Amniotic stem cell (primary cell): ENCODE measurements around the gene PREX1.

ENCODE experiments used
- DNase-seq: peaks from one replicate; lab custom pipeline; 2025; lab: John Stamatoyannopoulos, UW

The PREX1 gene

GRCh38 chr20:48619126-48620101 lies 208.4 kb downstream of the PREX1 start:
- no peak for DNase-seq

- DNase-seq: no peak
Measured at GRCh38 chr20:48618631-48619030, 209.2 kb downstream of the PREX1 start.

- DNase-seq: no peak
Measured at GRCh38 chr20:48618052-48618451, 209.7 kb downstream of the PREX1 start.

- no peak for DNase-seq
Measured at GRCh38 chr20:48617481-48617880, 210.3 kb downstream of the PREX1 start.

GRCh38 chr20:48616481-48616880 lies 211.3 kb downstream of the PREX1 start:
- DNase-seq: no peak

- no peak for DNase-seq
Measured at GRCh38 chr20:48615871-48616270, 211.9 kb downstream of the PREX1 start.

GRCh38 chr20:48614593-48615274 lies 213.1 kb downstream of the PREX1 start:
- no peak for DNase-seq

GRCh38 chr20:48613926-48614325 lies 213.9 kb downstream of the PREX1 start:
- DNase-seq: no peak

- no peak for DNase-seq
Measured at GRCh38 chr20:48612335-48612734, 215.5 kb downstream of the PREX1 start.

GRCh38 chr20:48610996-48611395 lies 216.8 kb downstream of the PREX1 start:
- no peak for DNase-seq

- no peak for DNase-seq
Measured at GRCh38 chr20:48609491-48609978, 218.3 kb downstream of the PREX1 start.

GRCh38 chr20:48608756-48609155 lies 219.0 kb downstream of the PREX1 start:
- no peak for DNase-seq

GRCh38 chr20:48607544-48607865 lies 220.3 kb downstream of the PREX1 start:
- no peak for DNase-seq

- no peak for DNase-seq
Measured at GRCh38 chr20:48606841-48607543, 220.8 kb downstream of the PREX1 start.

- DNase-seq: no peak
Measured at GRCh38 chr20:48606172-48606840, 221.5 kb downstream of the PREX1 start.

GRCh38 chr20:48605364-48606171 lies 222.2 kb downstream of the PREX1 start:
- DNase-seq: no peak

GRCh38 chr20:48604936-48605335 lies 222.9 kb downstream of the PREX1 start:
- DNase-seq: no peak

GRCh38 chr20:48604426-48604825 lies 223.4 kb downstream of the PREX1 start:
- no peak for DNase-seq

GRCh38 chr20:48603819-48604405 lies 223.9 kb downstream of the PREX1 start:
- DNase-seq: no peak

- no peak for DNase-seq
Measured at GRCh38 chr20:48603116-48603818, 224.5 kb downstream of the PREX1 start.
